AG10803 (cell line): ENCODE results near the gene STK4.
"Not testable (repeated sequence)": the region's sequence is repeated elsewhere in the genome, so short reads cannot be mapped to it uniquely, and the experiment has no call there.

Experiments used
- DNase-seq: peaks from one replicate; pipeline ENCODE4 v3.0.0; 2010; ENCODE audit warnings: low read depth
- H3K4me3 ChIP-seq: 2 replicates; pipeline ENCODE4 v1.5.1; 2011; ENCODE audit warnings: mild to moderate bottlenecking, low read length, control low read depth
- CTCF ChIP-seq: conservative IDR thresholded peaks from 2 replicates; pipeline ENCODE4 v1.5.1; 2011; ENCODE audit warnings: mild to moderate bottlenecking, low read length, control low read depth, inconsistent platforms

Gene STK4

GRCh38 chr20:45061244-45061643 is 94.9 kb downstream of the STK4 start:
- no peak for TF ChIP-seq CTCF
- DNase-seq, result peak; percentile 89

DNA sequence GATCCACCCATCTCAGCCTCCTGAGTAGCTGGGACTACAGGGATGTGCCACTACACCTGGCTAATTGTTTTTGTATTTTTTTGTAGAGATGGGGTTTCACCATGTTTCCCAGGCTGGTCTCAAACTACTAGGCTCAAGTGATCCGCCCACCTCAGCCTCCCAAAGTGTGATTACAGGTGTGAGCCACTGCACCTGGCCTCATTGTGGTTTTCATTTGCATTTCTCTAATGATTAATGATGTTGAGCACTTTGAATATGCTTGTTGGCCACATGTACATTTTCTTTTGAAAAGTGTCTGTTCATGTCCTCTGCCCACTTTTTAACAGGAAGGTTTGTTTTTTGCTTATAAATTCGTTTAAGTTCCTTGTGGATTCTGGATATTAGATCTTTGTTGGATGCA is 96.8 kb downstream of the STK4 start:
- not testable (repeated sequence) for H3K4me3 ChIP-seq

More at GRCh38 chr20:45061244-45061643, 94.9 kb downstream of the STK4 start:
- H3K4me3 ChIP-seq, result no peak overlapping the region

GRCh38 chr20:45064812-45065211 is 98.5 kb downstream of the STK4 start:
- TF ChIP-seq CTCF, result no peak
- no peak for DNase-seq
- no peak overlapping the region for H3K4me3 ChIP-seq

More for the DNA sequence above, 96.8 kb downstream of the STK4 start:
- not testable (repeated sequence) for DNase-seq

DNA sequence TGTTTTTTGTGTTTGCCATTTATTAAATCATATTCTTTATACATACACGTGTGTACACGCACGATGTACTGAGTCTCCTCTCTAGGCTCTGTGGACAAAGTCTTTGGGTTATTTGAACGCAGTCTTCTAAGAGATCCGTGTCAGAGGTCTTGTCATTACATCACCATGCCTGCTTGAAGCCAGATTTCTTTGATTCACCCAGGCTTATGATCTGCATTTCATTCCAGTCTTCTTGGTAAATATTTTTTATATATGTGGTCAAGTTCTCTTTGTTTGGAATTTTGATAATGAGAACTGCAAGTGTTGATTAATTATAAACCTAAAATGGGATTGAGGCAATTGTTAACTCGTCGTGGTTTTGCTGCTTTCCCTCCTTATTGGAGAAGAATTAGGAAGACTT is 100.1 kb downstream of the STK4 start:
- no peak overlapping the region for H3K4me3 ChIP-seq
- DNase-seq, result no peak

GRCh38 chr20:45067087-45067486 is 100.8 kb downstream of the STK4 start:
- no peak for TF ChIP-seq CTCF
- no peak overlapping the region for H3K4me3 ChIP-seq
- no peak for DNase-seq

More for the DNA sequence above, 100.1 kb downstream of the STK4 start:
- TF ChIP-seq CTCF, result no peak

- H3K4me3 ChIP-seq, result no peak overlapping the region
- no peak for TF ChIP-seq CTCF
- DNase-seq, result peak; percentile 37
Observed at GRCh38 chr20:45067558-45067957, 101.2 kb downstream of the STK4 start.

DNA sequence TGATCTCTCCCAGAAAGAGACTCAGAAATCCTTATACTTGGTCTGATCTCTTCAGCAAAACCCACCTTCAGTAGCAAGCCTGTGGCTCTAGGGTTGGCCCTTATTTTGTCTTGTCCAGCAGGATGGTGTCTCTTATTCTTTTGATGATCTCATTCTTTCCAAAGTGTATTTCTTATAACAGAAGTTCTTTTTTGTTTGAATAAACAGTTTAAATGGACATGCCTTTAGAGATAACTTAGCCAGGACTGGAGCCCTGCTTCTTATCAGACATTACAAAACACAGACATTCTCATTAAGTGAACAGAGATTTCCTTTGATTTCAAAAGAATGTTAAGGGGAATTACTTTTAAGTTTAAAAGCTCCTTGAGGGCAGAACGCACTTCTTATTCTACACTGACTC is 102.9 kb downstream of the STK4 start:
- TF ChIP-seq CTCF, result no peak
- no peak overlapping the region for H3K4me3 ChIP-seq
- DNase-seq, result no peak

DNA sequence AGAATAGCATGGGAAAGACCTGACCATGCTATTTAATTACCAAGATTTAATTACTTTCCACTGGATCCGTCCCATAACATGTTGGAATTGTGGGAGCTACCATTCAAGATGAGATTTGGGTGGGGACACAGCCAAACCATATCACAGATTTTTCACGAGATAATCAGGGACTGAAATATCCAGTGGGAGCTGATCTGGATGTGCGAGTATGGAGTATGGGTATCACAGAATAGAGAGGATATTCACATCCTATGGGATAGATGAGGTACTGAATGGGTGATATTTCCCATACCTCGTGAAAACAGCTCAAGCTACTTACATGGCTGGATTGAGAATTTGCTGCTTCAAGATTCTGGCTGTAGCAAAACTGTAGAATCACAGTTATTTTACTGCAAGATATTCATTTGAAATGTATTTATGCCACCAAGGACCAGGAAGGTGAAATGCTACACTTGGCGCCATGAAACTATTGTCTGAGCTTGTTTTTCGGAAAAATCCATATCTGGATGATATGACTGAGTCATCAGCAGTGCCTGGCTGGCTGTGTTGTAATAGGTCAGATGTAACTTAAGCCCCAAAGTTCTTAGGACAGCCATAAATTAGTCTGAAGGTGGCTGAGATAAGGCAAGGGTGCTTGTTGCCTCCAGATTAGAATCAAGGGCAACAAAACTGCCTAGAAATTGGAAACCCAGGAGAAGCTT is 104.8 kb downstream of the STK4 start:
- DNase-seq, result no peak
- H3K4me3 ChIP-seq, result no peak overlapping the region
- TF ChIP-seq CTCF, result no peak
